A549 (cell line): Measurements from ENCODE around the gene ACTMAP. TPM values are rescaled to one million over a fixed set of nuclear protein-coding genes. Genes with fewer than 3 reads are reported as not detected.
A peak's percentile ranks its signal among the peaks of the same experiment; 100 is the strongest.

Experiments
- ATAC-seq, 2 experiments: fragments of 200-7000 bp in 1 of 2; fragments of >200 bp in 1 of 2; cut with Nextera tagmentation in 1 of 2; cut with Tn5 transposase in 1 of 2; 3 replicates each; pipeline versions ENCODE4 v1.8.0 to v1.9.1; 2018 to 2020; ENCODE audit warnings: mild to moderate bottlenecking in 1 of 2, moderate library complexity in 1 of 2
- CTCF ChIA-PET: fragments of 300-600 bp; sonication (Branson Sonifier 250); formaldehyde crosslinking; extraction: SDS; loops from one replicate; lab custom pipeline; 2021; ENCODE audit warnings: antibody characterized with exemption, inconsistent platforms; lab: Yijun Ruan, JAX
- POLR2A ChIA-PET: fragments of 350-600 bp; formaldehyde crosslinking; extraction: SDS; loops from one replicate; lab custom pipeline; 2021; ENCODE audit warnings: antibody characterized with exemption, inconsistent platforms; lab: Yijun Ruan, JAX
- DNase-seq, 2 experiments: peaks; one replicate each; pipeline versions ENCODE4 v3.0.0 to v3.0.0-alpha.2; 2011 to 2016; ENCODE audit warnings: low read depth in 1 of 2, low spot score in 1 of 2
- FAIRE-seq: peaks from 2 replicates; lab custom pipeline; 2011; peaks lifted over from hg19 to GRCh38; lab: Jason Lieb, UNC
- H3K27ac ChIP-seq, 2 experiments: fragments of >200 bp; sonication (Bioruptor Twin); formaldehyde crosslinking; 3 replicates each; pipeline ENCODE4 v1.5.1; 2016 to 2017
- H3K4me1 ChIP-seq: fragments of >200 bp; sonication (Bioruptor Twin); formaldehyde crosslinking; 3 replicates; pipeline ENCODE4 v1.6.1; 2016
- H3K4me2 ChIP-seq: fragments of >200 bp; sonication (Bioruptor Twin); formaldehyde crosslinking; 3 replicates; pipeline ENCODE4 v1.6.1; 2016
- H3K4me3 ChIP-seq: fragments of >200 bp; sonication (Bioruptor Twin); formaldehyde crosslinking; 3 replicates; pipeline ENCODE4 v1.5.1; 2016
- H3K9me3 ChIP-seq: fragments of >200 bp; sonication (Bioruptor Twin); formaldehyde crosslinking; 3 replicates; pipeline ENCODE4 v1.6.1; 2016
- CEBPB ChIP-seq, 2 experiments: fragments of >200 bp in 1 of 2; sonication (Bioruptor Twin) in 1 of 2; formaldehyde crosslinking in 1 of 2; IDR thresholded peaks; 2 replicates each; pipeline ENCODE4 v1.6.1; 2012 to 2016
- EHMT2 ChIP-seq: fragments of 200-600 bp; sonication (generic); IDR thresholded peaks from 2 replicates; pipeline ENCODE4 v1.6.1; 2016; ENCODE audit warnings: antibody characterized with exemption, low read depth, mild to moderate bottlenecking, moderate library complexity
- ELK1 ChIP-seq: fragments of 150-350 bp; IDR thresholded peaks from 2 replicates; pipeline ENCODE4 v1.6.1; 2014; ENCODE audit warnings: low read depth, mild to moderate bottlenecking, low read length
- EP300 ChIP-seq, 2 experiments: fragments of >200 bp; sonication (Bioruptor Twin); formaldehyde crosslinking; IDR thresholded peaks; 2 replicates in 1 of 2; 3 replicates in 1 of 2; pipeline ENCODE4 v1.6.1; 2016 to 2017
- HOXA7 ChIP-seq: fragments of 250-450 bp; sonication (Bioruptor Pico); IDR thresholded peaks from 2 replicates; pipeline ENCODE4 v1.5.0; 2020; ENCODE audit warnings: mild to moderate bottlenecking, moderate library complexity
- HOXB13 ChIP-seq: fragments of 250-450 bp; sonication (Bioruptor Pico); IDR thresholded peaks from 2 replicates; pipeline ENCODE4 v1.5.0; 2020; ENCODE audit warnings: low read depth, mild to moderate bottlenecking, moderate library complexity
- HOXB5 ChIP-seq: fragments of 250-450 bp; sonication (Bioruptor Pico); IDR thresholded peaks from 2 replicates; pipeline ENCODE4 v1.5.0; 2020; ENCODE audit warnings: mild to moderate bottlenecking, moderate library complexity
- JUNB ChIP-seq: fragments of >200 bp; sonication (Bioruptor Twin); formaldehyde crosslinking; IDR thresholded peaks from 2 replicates; pipeline ENCODE4 v1.6.1; 2016
- KDM1A ChIP-seq: fragments of 200-600 bp; sonication (generic); IDR thresholded peaks from 2 replicates; pipeline ENCODE4 v1.6.1; 2016; ENCODE audit warnings: low read depth, mild to moderate bottlenecking
- NR3C1 ChIP-seq: fragments of >200 bp; sonication (Bioruptor Twin); formaldehyde crosslinking; IDR thresholded peaks from 3 replicates; pipeline ENCODE4 v1.6.1; 2017
- POLR2A ChIP-seq: IDR thresholded peaks from 2 replicates; pipeline ENCODE4 v1.6.1; 2012; ENCODE audit warnings: mild to moderate bottlenecking, low read length
- RCOR1 ChIP-seq: fragments of 150-350 bp; IDR thresholded peaks from 2 replicates; pipeline ENCODE4 v1.6.1; 2014; ENCODE audit warnings: antibody characterized with exemption, low read length, low read depth
- REST ChIP-seq: fragments of 200-600 bp; sonication (generic); IDR thresholded peaks from 2 replicates; pipeline ENCODE4 v1.6.1; 2016; ENCODE audit warnings: antibody characterized with exemption, mild to moderate bottlenecking, moderate library complexity
- RFX5 ChIP-seq: fragments of 450-650 bp; IDR thresholded peaks from 2 replicates; pipeline ENCODE4 v1.7.1; 2014; ENCODE audit warnings: antibody characterized with exemption, mild to moderate bottlenecking, moderate library complexity
- SREBF2 ChIP-seq: fragments of 450-650 bp; IDR thresholded peaks from 2 replicates; pipeline ENCODE4 v1.6.1; 2014; ENCODE audit warnings: mild to moderate bottlenecking, moderate library complexity
- TFCP2L1 ChIP-seq: fragments of 250-450 bp; sonication (Bioruptor Pico); IDR thresholded peaks from 2 replicates; pipeline ENCODE4 v1.5.0; 2021; ENCODE audit warnings: mild to moderate bottlenecking
- ZNF302 ChIP-seq: fragments of 250-450 bp; sonication (Bioruptor Pico); IDR thresholded peaks from 2 replicates; pipeline ENCODE4 v1.9.0; 2021; ENCODE audit warnings: inconsistent platforms, mild to moderate bottlenecking, moderate library complexity
- ZSCAN20 ChIP-seq: fragments of 250-450 bp; sonication (Bioruptor Pico); IDR thresholded peaks from 2 replicates; pipeline ENCODE4 v1.8.0; 2022; ENCODE audit warnings: mild to moderate bottlenecking, moderate library complexity
- WGBS: methylation state at CpG from one replicate; pipeline ENCODE4 v1.1.6; 2017; ENCODE audit errors: missing lambda C conversion rate; 5-methylcytosine and 5-hydroxymethylcytosine counted together
- polyA plus RNA-seq, 4 experiments: library from polyadenylated mRNA; depleted of rRNA in 3 of 4; stranded (reverse); fragments of >200 nt; fragmentation: RNase III in 1 of 4; extraction: RNeasy Plus Mini Kit Qiagen cat#74134 plus additional on column Dnase treatment in 1 of 4; gene quantifications; 2 replicates in 3 of 4; 3 replicates in 1 of 4; pipeline ENCODE4 v1.2.3, GENCODE V29; 2011 to 2017

The ACTMAP gene
- polyA plus RNA-seq, 2 of the 4 experiments (the other 2 are of a cell fraction): 7.8 to 14.8 TPM

- FAIRE-seq (no peak), ATAC-seq (no peak), DNase-seq (no peak)
- POLR2A ChIA-PET: no interaction called here
- Histone ChIP-seq H3K9me3 (no peaks in the 10 kb centered on the region), H3K27ac (no peak overlapping the region), H3K4me2 (no peak overlapping the region), H3K4me3 (no peak overlapping the region), H3K4me1 (peaks cover 8% of the 10 kb centered on the region; the same call in 2 of the 3 replicates)
- 95% methylated on average over 9 of the region's 9 CpGs for WGBS
- CTCF ChIA-PET: interaction anchor here (0.7 to 11.7 kb wide), 2 partner anchors 11 to 42 kb away, joined by 4 to 178 read pairs; no protein-coding TSS in a partner anchor
- no peak for TF ChIP-seq HOXA7 (CRISPR knock-in tag)
- no peak for TF ChIP-seq RFX5
- TF ChIP-seq TFCP2L1 (CRISPR knock-in tag): no peak
- TF ChIP-seq ELK1: no peak
- TF ChIP-seq ZSCAN20 (CRISPR knock-in tag): no peak
- no peak for TF ChIP-seq HOXB5
- TF ChIP-seq HOXB13 (CRISPR knock-in tag): no peak
- no peak for TF ChIP-seq EHMT2
- no peak for TF ChIP-seq POLR2A
- no peak for TF ChIP-seq SREBF2
- TF ChIP-seq ZNF302 (CRISPR knock-in tag): no peak
- no peak for TF ChIP-seq EP300 (IDR thresholded peaks at IDR 0.05)
- TF ChIP-seq RCOR1: no peak
- TF ChIP-seq NR3C1: no peak
These were observed 45.0 kb downstream of the ACTMAP start for GRCh38 chr19:40705362-40705651.

GRCh38 chr19:40704491-40705361, 45.6 kb downstream of the ACTMAP start:
- 92% methylated on average over 18 of the region's 18 CpGs for WGBS
- H3K4me1 ChIP-seq: peaks cover 8% of the 10 kb centered on the region; the same call in 2 of the 3 replicates
- H3K4me2 ChIP-seq: no peak overlapping the region
- ChIA-PET CTCF (interaction anchor here (0.6 to 11.7 kb wide), 10 partner anchors 9 to 94 kb away, joined by 3 to 178 read pairs (median 4); partner anchors contain the start of genes EGLN2 and NUMBL), POLR2A (interaction anchor here (0.6 to 1.1 kb wide), 4 partner anchors 12 to 545 kb away, joined by 3 to 5 read pairs (median 3); partner anchors contain the start of genes COQ8B and ITPKC)
- no peak overlapping the region for H3K27ac ChIP-seq
- FAIRE-seq (no peak), DNase-seq (no peak), ATAC-seq (no peak)
- no peak overlapping the region for H3K4me3 ChIP-seq
- H3K9me3 ChIP-seq: no peaks in the 10 kb centered on the region
- no peak for TF ChIP-seq JUNB
- peak; percentile 72; the same call in 1 of the 2 replicates for TF ChIP-seq KDM1A
- TF ChIP-seq REST: no peak
- TF ChIP-seq CEBPB (IDR thresholded peaks at IDR 0.05): no peak
- TF ChIP-seq ELK1: no peak
- no peak for TF ChIP-seq RCOR1
